Measurements from ENCODE around the gene FEV. TPM values are rescaled to one million over a fixed set of nuclear protein-coding genes. Genes with fewer than 3 reads are reported as not detected.

The FEV gene
- total RNA-seq, 1 donor from 2014 or later, result not detected

DNA sequence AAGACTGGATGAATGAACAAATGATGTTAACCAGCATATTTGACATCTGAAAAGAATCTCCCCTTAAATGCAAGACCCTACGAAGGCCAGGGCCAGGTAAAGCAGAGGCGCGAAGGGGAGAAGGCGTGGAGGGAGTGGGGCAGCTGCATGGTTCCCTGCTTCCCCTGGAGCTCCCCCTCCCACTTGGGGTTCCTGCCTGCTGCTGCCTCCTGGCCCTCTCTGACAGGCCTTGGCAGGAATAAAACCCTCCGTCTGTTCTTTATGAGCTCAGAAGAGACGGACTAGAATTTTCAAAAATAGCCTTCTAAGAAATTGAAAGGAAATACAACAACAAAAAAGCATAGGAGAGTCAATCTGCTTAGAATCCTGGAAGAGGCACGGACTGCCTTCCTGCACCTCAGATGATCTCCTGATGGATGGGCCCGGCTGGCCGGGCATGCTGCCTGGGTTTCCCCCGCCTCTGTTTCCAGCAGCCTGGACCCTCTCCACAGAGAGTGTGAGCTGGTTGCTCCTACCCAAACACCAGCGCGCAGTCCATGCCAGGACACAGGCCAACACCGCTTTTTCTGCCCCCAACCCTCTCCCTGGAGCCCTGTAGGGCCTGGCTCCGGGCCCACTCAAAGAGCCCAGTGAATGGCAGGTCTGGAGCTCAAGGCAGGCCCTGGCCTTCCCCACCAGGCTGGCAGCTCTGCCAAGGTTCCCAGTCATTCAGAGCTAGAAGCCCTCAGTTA is 32.4 kb upstream of the FEV start:
- no peak for DNase-seq (ENCODE audit: extremely low read depth, low read depth, low spot score)

DNA sequence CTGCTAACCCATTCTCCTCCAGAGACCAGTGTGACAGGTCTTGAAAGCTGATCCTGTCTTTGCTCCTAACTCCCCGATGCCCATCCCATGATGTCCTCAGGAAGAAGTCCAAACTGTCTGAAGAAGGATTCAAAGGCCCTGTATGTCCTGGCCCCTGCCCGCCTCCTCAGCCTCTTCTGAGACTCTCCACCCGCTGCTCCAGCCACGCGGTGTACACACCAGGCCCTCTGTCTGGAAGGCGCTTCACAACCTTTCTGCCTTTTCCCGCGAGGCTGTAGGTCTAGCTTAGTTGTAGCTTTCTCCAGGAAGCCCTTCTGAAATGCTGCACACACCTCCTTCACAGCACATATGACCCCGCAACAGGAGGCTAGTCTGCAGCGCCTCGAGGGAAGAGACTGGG is 31.7 kb upstream of the FEV start:
- no peak for DNase-seq (ENCODE audit: extremely low read depth, low read depth, low spot score)

- no peak for DNase-seq (ENCODE audit: extremely low read depth, low read depth, low spot score)
Observed at GRCh38 chr2:219010873-219011272, 25.9 kb upstream of the FEV start.

GRCh38 chr2:219010162-219010756 is 25.3 kb upstream of the FEV start:
- no peak for DNase-seq (ENCODE audit: extremely low read depth, low read depth, low spot score)

DNA sequence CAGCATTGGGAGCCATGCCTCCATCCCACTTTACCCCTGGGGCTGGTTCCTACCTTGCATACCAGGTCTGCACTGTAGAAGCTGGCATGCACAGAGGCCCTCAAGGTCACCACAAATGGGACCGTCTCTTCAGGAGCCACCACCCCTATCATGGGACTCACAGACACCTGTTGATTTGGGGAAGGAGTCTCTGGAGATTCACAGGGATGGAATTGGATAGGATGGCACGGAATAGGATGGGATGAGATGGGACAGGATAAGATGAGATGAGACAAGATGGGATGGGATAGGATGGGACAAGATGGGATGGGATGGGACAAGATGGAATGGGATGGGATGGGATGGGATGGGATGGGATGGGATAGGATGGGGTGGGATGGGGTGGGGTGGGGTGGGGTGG is 24.3 kb upstream of the FEV start:
- no peak for DNase-seq (ENCODE audit: extremely low read depth, low read depth, low spot score)

GRCh38 chr2:219003979-219004378 is 19.0 kb upstream of the FEV start:
- DNase-seq (ENCODE audit: extremely low read depth, low read depth, low spot score), result no peak

- no peak for DNase-seq (ENCODE audit: extremely low read depth, low read depth, low spot score)
Observed at GRCh38 chr2:219003267-219003634, 18.3 kb upstream of the FEV start.

- DNase-seq (ENCODE audit: extremely low read depth, low read depth, low spot score), result no peak
Observed at GRCh38 chr2:219002395-219003266, 17.6 kb upstream of the FEV start.

GRCh38 chr2:219001577-219002394 is 16.8 kb upstream of the FEV start:
- DNase-seq (ENCODE audit: extremely low read depth, low read depth, low spot score), result no peak

- no peak for DNase-seq (ENCODE audit: extremely low read depth, low read depth, low spot score)
Observed at GRCh38 chr2:219001100-219001576, 16.2 kb upstream of the FEV start.

DNA sequence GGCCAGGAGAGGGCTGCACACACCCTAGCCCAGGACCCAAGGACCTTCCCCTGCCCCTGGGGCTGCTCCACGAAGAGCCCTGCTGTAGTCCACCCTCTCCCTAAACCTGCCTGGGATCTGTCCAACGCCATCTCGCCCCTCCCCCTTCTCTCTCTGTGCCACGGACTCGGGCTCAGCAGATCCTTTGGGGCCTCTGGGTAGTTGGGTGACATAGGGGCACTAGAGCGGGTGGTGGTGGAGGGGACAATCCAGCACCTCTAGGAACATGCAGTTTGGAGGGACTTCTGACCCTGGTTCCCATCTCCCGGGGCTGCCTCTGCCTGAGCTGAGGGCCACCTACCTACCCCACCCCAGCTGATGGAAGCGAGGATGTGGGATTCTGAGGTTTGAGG is 15.6 kb upstream of the FEV start:
- no peak for DNase-seq (ENCODE audit: extremely low read depth, low read depth, low spot score)

DNA sequence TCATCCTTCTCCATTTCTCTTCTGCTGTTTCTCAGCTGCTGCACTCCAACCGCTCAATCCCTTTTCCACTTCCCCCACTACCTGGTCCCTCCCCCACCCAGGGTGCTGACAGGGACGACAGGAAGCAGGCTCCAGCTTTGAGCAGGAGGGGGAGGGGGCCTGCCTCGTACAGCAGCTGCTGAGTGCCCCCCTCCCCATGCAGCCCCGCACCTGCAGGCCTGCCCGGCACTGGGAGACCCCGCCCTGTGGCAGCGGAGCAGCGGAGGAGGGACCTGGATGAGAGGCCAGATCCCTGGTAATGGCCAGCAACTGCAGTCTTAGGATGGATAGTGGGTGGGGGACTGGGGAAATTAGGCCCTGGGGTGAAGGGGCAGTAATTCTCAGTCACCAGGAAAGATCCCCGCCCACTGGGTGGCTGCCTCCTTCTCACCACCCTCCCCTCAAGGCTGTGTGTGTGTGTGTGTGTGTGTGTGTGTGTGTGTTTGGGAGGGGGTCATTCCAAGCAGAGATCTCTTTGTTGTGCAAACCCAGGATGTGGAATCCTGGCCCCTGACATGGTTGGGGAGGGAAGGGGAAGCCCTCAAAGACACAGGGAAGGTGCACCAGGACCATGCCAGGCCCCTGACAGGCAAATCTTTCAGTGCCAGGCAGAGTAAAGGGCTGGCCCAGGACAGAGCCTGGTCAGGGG is 15.0 kb upstream of the FEV start:
- DNase-seq (ENCODE audit: extremely low read depth, low read depth, low spot score), result no peak

GRCh38 chr2:218999021-218999880 is 14.3 kb upstream of the FEV start:
- no peak for DNase-seq (ENCODE audit: extremely low read depth, low read depth, low spot score)

DNA sequence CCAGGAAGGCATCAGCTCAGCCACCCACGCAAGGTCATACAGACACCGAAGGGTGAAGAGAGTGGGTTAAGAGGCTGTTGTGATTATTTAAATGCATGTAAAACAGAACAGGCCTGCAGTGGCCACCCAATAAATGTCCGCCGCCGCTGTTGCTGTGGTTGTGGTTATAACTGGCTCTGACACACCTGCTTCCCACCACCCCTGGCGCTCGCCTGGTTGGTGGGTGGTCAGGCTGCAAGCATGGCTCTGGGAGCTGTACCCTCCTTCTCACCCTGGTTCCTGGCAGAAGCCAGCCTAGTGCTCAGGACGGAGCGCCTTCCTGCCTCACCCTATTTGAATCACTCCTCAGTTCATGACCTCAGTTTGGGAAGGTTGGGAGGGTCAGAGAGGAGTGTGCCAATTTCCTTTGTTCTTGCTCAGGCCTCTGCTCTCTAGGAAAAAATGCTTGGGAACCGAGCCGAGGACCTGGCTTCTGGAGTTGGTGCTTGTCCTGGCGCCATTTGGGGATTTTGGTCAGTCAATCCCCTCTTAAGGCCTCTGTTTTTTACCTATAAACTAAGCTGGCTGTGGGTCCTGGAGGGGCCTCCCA is 13.5 kb upstream of the FEV start:
- no peak for DNase-seq (ENCODE audit: extremely low read depth, low read depth, low spot score)

DNA sequence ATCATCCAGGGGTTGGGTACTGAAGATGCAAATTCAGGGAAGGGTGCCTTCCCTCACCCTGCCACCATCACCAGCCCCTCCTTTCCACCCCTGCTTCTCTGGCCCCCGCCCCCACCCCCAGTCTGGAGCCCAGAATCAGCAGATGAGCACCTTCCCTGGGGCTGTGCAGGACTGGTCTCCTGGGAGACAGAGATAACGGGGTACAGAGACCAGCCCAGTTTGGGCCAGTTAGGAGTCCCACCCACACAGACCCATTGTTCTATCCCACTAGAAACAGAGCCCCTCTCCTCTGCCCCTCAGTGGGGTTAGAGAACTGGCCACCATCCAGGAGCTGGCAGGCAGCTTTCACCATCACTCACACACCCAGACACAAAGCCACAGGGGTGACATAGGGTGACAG is 12.7 kb upstream of the FEV start:
- DNase-seq (ENCODE audit: extremely low read depth, low read depth, low spot score), result no peak

DNA sequence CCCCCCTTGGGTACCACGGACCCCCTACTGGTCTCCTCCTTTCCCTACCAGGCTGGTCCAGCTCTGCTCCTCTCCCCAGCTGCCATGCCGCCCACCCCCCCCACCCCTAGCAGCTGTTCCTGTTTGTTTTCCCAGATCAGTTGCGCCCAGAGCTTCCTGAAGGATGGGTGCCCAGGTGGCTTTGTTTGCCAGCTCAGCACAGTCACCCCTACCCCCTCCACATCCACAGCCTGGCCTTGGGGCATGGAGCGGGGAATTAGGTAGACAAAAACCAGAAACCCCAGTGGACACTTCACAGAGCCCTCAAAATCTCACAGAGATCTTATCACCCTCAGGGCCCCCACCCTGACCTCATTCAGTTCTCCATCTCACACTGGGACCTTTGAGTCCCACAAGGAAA is 12.0 kb upstream of the FEV start:
- DNase-seq (ENCODE audit: extremely low read depth, low read depth, low spot score), result no peak

GRCh38 chr2:218995972-218996711 is 11.2 kb upstream of the FEV start:
- no peak for DNase-seq (ENCODE audit: extremely low read depth, low read depth, low spot score)

DNA sequence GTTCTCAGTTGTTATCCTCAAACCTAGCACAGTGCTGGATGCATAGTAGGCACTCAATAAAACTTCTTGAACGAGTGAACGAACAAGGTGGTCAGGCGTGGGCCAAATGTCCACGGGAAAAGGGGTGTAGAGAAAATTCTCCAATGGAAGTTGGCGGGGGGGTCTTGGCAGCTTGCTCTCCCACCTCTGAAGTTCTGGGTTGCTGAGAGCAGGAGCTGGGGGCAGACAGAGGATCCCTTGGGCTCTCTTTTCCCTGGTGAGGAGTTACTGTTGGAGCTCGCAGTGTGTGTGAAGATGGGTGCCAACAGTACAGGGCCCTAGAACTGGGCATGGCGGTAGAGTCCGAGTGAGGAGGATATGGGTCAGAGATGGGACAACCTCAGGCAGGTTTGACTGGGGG is 10.6 kb upstream of the FEV start:
- DNase-seq (ENCODE audit: extremely low read depth, low read depth, low spot score), result no peak

All from glomerular endothelial cell (primary cell).